ENCODE data around the gene LRGUK. TPM values are rescaled to one million over a fixed set of nuclear protein-coding genes. Genes with fewer than 3 reads are reported as not detected.

LRGUK gene
- total and polyA plus RNA-seq, 2 of the 4 experiments (the other 2 are of a cell fraction) = 0.07 TPM; not detected in 1

DNA sequence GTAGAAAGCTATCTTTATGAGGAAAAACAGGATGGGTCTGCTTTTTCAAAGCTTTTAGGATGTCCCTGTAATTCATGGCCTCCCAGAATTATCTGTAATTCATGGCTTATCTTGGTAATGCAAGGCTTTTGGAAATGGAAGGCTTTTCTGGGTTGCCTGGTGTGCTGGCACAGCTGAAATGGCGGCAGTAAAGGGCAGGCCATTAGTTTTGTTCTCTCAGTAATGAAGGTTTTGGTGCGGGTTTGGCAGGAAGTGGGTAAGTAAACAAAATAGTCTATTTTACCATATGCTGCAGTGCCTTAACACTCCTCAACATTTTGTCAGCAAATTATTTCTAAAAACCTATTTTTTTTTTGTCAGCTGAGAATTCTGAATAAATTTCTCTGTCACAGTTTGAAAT, 69.3 kb downstream of the LRGUK start:
- no TSS peak for BruUV-seq (replicated peaks)
- H3K9me1 ChIP-seq (ENCODE audit: insufficient read depth, low read length) = no peaks in the 10 kb centered on the region

More for the DNA sequence above, 69.3 kb downstream of the LRGUK start:
- CTCF ChIA-PET = no interaction called here
- in situ Hi-C loops (cut with MboI; ENCODE audit: low sequenced_read_pairs) (no loop called here), dilution Hi-C loops (cut with HindIII; ENCODE audit: low sequenced_read_pairs, unreplicated experiment) (no loop called here), intact Hi-C loops (cut with micrococcal nuclease) (no loop called here)
- H4K91ac ChIP-seq (ENCODE audit: insufficient read depth, low read depth, low read length) = no peak overlapping the region
- ATAC-seq (ENCODE audit: low read depth) (no peak), DNase-seq (no peak)
- H2AK5ac ChIP-seq (ENCODE audit: low read depth, low read length) = no peak overlapping the region
- H4K5ac ChIP-seq (ENCODE audit: low read depth, low read length) = no peak overlapping the region
- WGBS, 2 experiments (ENCODE audit: extremely low coverage in 2 of 2, insufficient read length in 1 of 2) = no CpG with 5 or more reads among the region's 2 CpGs
- H3K4me2 ChIP-seq (ENCODE audit: low read depth, low read length) = no peak overlapping the region
- H3K79me1 ChIP-seq (ENCODE audit: low read depth in 1 of 2, low read length in 2 of 2) = no peaks in the 10 kb centered on the region
- no peak overlapping the region for H2BK120ac ChIP-seq (ENCODE audit: low read depth, low read length)
- H3K36me3 ChIP-seq (ENCODE audit: control insufficient read depth, insufficient read depth, low read length) = no peaks in the 10 kb centered on the region
- no peak overlapping the region for H3K56ac ChIP-seq (ENCODE audit: extremely low read depth, insufficient read depth, low read length)
- H2BK5ac ChIP-seq (ENCODE audit: low read depth, low read length, poor library complexity, severe bottlenecking) = no peak overlapping the region
- H3K27me3 ChIP-seq (ENCODE audit: control insufficient read depth, insufficient read depth, low read length) = no peaks in the 10 kb centered on the region
- H4K20me1 ChIP-seq (ENCODE audit: insufficient read depth, low read length) = no peaks in the 10 kb centered on the region
- TF ChIP-seq RFX5 (IDR thresholded peaks at IDR 0.05; ENCODE audit: low read depth, low read length) (no peak), MAFK (IDR thresholded peaks at IDR 0.05; ENCODE audit: low read depth, low read length) (no peak), FOS (IDR thresholded peaks at IDR 0.05; ENCODE audit: low read depth, low read length) (no peak), MAZ (IDR thresholded peaks at IDR 0.05; ENCODE audit: borderline replicate concordance, low read depth, low read length) (no peak), RAD21 (IDR thresholded peaks at IDR 0.05; ENCODE audit: low read length) (no peak), POLR2A (IDR thresholded peaks at IDR 0.05; ENCODE audit: low read depth, low read length) (no peak), NFE2L2 (IDR thresholded peaks at IDR 0.05; ENCODE audit: low read depth, low read length) (no peak), CHD1 (IDR thresholded peaks at IDR 0.05; ENCODE audit: low read depth, low read length) (no peak), MXI1 (IDR thresholded peaks at IDR 0.05; ENCODE audit: borderline replicate concordance, low read depth, low read length) (no peak), SMC3 (IDR thresholded peaks at IDR 0.05; ENCODE audit: low read depth, low read length) (no peak), CEBPB (IDR thresholded peaks at IDR 0.05; ENCODE audit: low read depth, low read length) (no peak), BHLHE40 (IDR thresholded peaks at IDR 0.05; ENCODE audit: low read depth, low read length) (no peak), RCOR1 (IDR thresholded peaks at IDR 0.05; ENCODE audit: insufficient replicate concordance, low read length) (no peak)
- TF ChIP-seq, protein P1, sequence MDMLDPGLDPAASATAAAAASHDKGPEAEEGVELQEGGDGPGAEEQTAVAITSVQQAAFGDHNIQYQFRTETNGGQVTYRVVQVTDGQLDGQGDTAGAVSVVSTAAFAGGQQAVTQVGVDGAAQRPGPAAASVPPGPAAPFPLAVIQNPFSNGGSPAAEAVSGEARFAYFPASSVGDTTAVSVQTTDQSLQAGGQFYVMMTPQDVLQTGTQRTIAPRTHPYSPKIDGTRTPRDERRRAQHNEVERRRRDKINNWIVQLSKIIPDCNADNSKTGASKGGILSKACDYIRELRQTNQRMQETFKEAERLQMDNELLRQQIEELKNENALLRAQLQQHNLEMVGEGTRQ (IDR thresholded peaks at IDR 0.05; ENCODE audit: low read depth, low read length) = no peak
- TF ChIP-seq, protein P2, sequence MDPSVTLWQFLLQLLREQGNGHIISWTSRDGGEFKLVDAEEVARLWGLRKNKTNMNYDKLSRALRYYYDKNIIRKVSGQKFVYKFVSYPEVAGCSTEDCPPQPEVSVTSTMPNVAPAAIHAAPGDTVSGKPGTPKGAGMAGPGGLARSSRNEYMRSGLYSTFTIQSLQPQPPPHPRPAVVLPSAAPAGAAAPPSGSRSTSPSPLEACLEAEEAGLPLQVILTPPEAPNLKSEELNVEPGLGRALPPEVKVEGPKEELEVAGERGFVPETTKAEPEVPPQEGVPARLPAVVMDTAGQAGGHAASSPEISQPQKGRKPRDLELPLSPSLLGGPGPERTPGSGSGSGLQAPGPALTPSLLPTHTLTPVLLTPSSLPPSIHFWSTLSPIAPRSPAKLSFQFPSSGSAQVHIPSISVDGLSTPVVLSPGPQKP (IDR thresholded peaks at IDR 0.05; ENCODE audit: borderline replicate concordance, low read depth, low read length) = no peak
- TF ChIP-seq, protein P3, sequence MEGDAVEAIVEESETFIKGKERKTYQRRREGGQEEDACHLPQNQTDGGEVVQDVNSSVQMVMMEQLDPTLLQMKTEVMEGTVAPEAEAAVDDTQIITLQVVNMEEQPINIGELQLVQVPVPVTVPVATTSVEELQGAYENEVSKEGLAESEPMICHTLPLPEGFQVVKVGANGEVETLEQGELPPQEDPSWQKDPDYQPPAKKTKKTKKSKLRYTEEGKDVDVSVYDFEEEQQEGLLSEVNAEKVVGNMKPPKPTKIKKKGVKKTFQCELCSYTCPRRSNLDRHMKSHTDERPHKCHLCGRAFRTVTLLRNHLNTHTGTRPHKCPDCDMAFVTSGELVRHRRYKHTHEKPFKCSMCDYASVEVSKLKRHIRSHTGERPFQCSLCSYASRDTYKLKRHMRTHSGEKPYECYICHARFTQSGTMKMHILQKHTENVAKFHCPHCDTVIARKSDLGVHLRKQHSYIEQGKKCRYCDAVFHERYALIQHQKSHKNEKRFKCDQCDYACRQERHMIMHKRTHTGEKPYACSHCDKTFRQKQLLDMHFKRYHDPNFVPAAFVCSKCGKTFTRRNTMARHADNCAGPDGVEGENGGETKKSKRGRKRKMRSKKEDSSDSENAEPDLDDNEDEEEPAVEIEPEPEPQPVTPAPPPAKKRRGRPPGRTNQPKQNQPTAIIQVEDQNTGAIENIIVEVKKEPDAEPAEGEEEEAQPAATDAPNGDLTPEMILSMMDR (conservative IDR thresholded peaks at IDR 0.05; ENCODE audit: low read depth, low read length) = no peak
- no peak overlapping the region for H3K27ac ChIP-seq (ENCODE audit: insufficient read depth, low read length)
- POLR2A ChIA-PET (ENCODE audit: unreplicated experiment) = no interaction called here
- H3K9ac ChIP-seq (ENCODE audit: low read depth, low read length) = no peak overlapping the region
- no peak overlapping the region for H3K23ac ChIP-seq (ENCODE audit: low read depth, low read length)
- no peak overlapping the region for H2BK15ac ChIP-seq (ENCODE audit: low read depth, low read length)
- no peak overlapping the region for H4K8ac ChIP-seq (ENCODE audit: low read depth in 2 of 2, low read length in 2 of 2)
- H2AK9ac ChIP-seq (replicated peaks; ENCODE audit: low read depth, low read length, poor library complexity) = no peak overlapping the region
- H3K4me3 ChIP-seq (ENCODE audit: insufficient read depth, low read depth, low read length) = no peak overlapping the region
- H3K18ac ChIP-seq (ENCODE audit: low read depth, low read length) = no peak overlapping the region
- no peaks in the 10 kb centered on the region for H3K4me1 ChIP-seq (ENCODE audit: control insufficient read depth, insufficient read depth, low read length)
- H2BK20ac ChIP-seq (ENCODE audit: low read depth, low read length) = no peak overlapping the region
- no peaks in the 10 kb centered on the region for H3K9me3 ChIP-seq (ENCODE audit: control insufficient read depth, insufficient read depth, low read length)
- no peak overlapping the region for H3K4ac ChIP-seq (ENCODE audit: low read depth, low read length)
- H3K14ac ChIP-seq (replicated peaks; ENCODE audit: low read depth, low read length) = no peak overlapping the region
- no peak overlapping the region for H2AFZ ChIP-seq (replicated peaks; ENCODE audit: low read length, poor library complexity)
